ENCODE results near the gene LEMD1.

- TF ChIP-seq, protein P1, sequence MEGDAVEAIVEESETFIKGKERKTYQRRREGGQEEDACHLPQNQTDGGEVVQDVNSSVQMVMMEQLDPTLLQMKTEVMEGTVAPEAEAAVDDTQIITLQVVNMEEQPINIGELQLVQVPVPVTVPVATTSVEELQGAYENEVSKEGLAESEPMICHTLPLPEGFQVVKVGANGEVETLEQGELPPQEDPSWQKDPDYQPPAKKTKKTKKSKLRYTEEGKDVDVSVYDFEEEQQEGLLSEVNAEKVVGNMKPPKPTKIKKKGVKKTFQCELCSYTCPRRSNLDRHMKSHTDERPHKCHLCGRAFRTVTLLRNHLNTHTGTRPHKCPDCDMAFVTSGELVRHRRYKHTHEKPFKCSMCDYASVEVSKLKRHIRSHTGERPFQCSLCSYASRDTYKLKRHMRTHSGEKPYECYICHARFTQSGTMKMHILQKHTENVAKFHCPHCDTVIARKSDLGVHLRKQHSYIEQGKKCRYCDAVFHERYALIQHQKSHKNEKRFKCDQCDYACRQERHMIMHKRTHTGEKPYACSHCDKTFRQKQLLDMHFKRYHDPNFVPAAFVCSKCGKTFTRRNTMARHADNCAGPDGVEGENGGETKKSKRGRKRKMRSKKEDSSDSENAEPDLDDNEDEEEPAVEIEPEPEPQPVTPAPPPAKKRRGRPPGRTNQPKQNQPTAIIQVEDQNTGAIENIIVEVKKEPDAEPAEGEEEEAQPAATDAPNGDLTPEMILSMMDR (IDR thresholded peaks at IDR 0.05) = no peak
- TF ChIP-seq POLR2A (IDR thresholded peaks at IDR 0.05) = no peak
Observed at GRCh38 chr1:205332015-205332791, 89.7 kb downstream of the LEMD1 start.
